Testis (tissue), 2 donors: ENCODE results near the gene ZNF516.

Source experiments
- CTCF ChIP-seq, 3 experiments: fragments of 450-650 bp in 2 of 3; fragments of 200-600 bp in 1 of 3; sonication (generic) in 1 of 3; IDR thresholded peaks; one replicate each; pipeline ENCODE4 v1.5.1; 2016 to 2019; ENCODE audit warnings: antibody characterized with exemption in 3 of 3, mild to moderate bottlenecking in 2 of 3, moderate library complexity in 1 of 3
- POLR2A ChIP-seq: fragments of 450-650 bp; IDR thresholded peaks from one replicate; pipeline ENCODE4 v1.6.1; 2017; ENCODE audit warnings: antibody characterized with exemption, mild to moderate bottlenecking, moderate library complexity

- TF ChIP-seq CTCF (IDR thresholded peaks at IDR 0.05) (no peak), POLR2A (no peak)
Measured at GRCh38 chr18:76437910-76438309, 57.1 kb downstream of the ZNF516 start.
